IMR-90 (cell line): ENCODE data around the gene ADRB2. TPM values are rescaled to one million over a fixed set of nuclear protein-coding genes. Genes with fewer than 3 reads are reported as not detected.

Experiments
- ATAC-seq: fragments of 200-7000 bp; cut with Tn5 transposase; 2 replicates; pipeline ENCODE4 v1.9.1; 2020; ENCODE audit warnings: low read depth, mild to moderate bottlenecking, moderate library complexity
- BruUV-seq: library from RNA; stranded (reverse); fragments of 400-500 nt; replicated peaks from 2 replicates; lab custom pipeline; 2021; lab: Mats Ljungman, UMichigan
- CTCF ChIA-PET: fragments of 300-600 bp; formaldehyde crosslinking; extraction: SDS; loops from one replicate; lab custom pipeline; 2021; ENCODE audit warnings: antibody characterized with exemption; lab: Yijun Ruan, JAX
- POLR2A ChIA-PET: fragments of 300-600 bp; sonication (Branson Sonifier 250); formaldehyde crosslinking; loops from one replicate; lab custom pipeline; 2022; ENCODE audit warnings: antibody characterized with exemption; ENCODE audit not compliant: unreplicated experiment; lab: Charles Lee
- DNase-seq: peaks from one replicate; pipeline ENCODE4 v3.0.0; 2013
- H2AFZ ChIP-seq: replicated peaks from 2 replicates; pipeline ENCODE3; 2013; ENCODE audit warnings: low read length, mild to moderate bottlenecking; ENCODE audit not compliant: poor library complexity
- H2AK5ac ChIP-seq: 2 replicates; pipeline ENCODE4 v1.6.1; 2013; ENCODE audit warnings: low read depth, low read length, inconsistent platforms
- H2AK9ac ChIP-seq: replicated peaks from 2 replicates; pipeline ENCODE3; 2013; ENCODE audit warnings: mild to moderate bottlenecking, low read depth, low read length, moderate library complexity; ENCODE audit not compliant: poor library complexity
- H2BK120ac ChIP-seq: 2 replicates; pipeline ENCODE4 v1.6.1; 2013; ENCODE audit warnings: low read depth, low read length, inconsistent platforms
- H2BK15ac ChIP-seq: 3 replicates; pipeline ENCODE4 v1.6.1; 2013; ENCODE audit warnings: low read depth, low read length, inconsistent platforms
- H2BK20ac ChIP-seq: 2 replicates; pipeline ENCODE4 v1.6.1; 2013; ENCODE audit warnings: low read depth, mild to moderate bottlenecking, inconsistent platforms, low read length, moderate library complexity
- H2BK5ac ChIP-seq: 2 replicates; pipeline ENCODE4 v1.6.1; 2013; ENCODE audit warnings: mild to moderate bottlenecking, low read depth, low read length, inconsistent platforms; ENCODE audit not compliant: poor library complexity, severe bottlenecking
- H3K14ac ChIP-seq: replicated peaks from 2 replicates; pipeline ENCODE4 v1.6.1; 2013; ENCODE audit warnings: low read depth, low read length, inconsistent platforms
- H3K18ac ChIP-seq: 2 replicates; pipeline ENCODE4 v1.6.1; 2013; ENCODE audit warnings: low read depth, low read length, control low read depth
- H3K23ac ChIP-seq: 2 replicates; pipeline ENCODE4 v1.6.1; 2013; ENCODE audit warnings: low read depth, low read length, inconsistent platforms
- H3K27ac ChIP-seq: 2 replicates; pipeline ENCODE4 v1.5.1; 2013; ENCODE audit warnings: mild to moderate bottlenecking, control low read depth, low read length; ENCODE audit not compliant: insufficient read depth
- H3K27me3 ChIP-seq: 2 replicates; pipeline ENCODE4 v1.6.1; 2013; ENCODE audit warnings: low read length; ENCODE audit not compliant: control insufficient read depth, insufficient read depth
- H3K36me3 ChIP-seq: 2 replicates; pipeline ENCODE4 v1.6.1; 2013; ENCODE audit warnings: low read length, mixed read lengths; ENCODE audit not compliant: control insufficient read depth, insufficient read depth
- H3K4ac ChIP-seq: 2 replicates; pipeline ENCODE4 v1.6.1; 2013; ENCODE audit warnings: low read depth, low read length, inconsistent platforms
- H3K4me1 ChIP-seq: 2 replicates; pipeline ENCODE4 v1.6.1; 2013; ENCODE audit warnings: low read length, mixed read lengths; ENCODE audit not compliant: control insufficient read depth, insufficient read depth
- H3K4me2 ChIP-seq: 2 replicates; pipeline ENCODE4 v1.6.1; 2013; ENCODE audit warnings: low read depth, mild to moderate bottlenecking, control low read depth, low read length, moderate library complexity
- H3K4me3 ChIP-seq: 2 replicates; pipeline ENCODE4 v1.5.1; 2013; ENCODE audit warnings: low read depth, mild to moderate bottlenecking, control low read depth, low read length, moderate library complexity; ENCODE audit not compliant: insufficient read depth
- H3K56ac ChIP-seq: 2 replicates; pipeline ENCODE4 v1.6.1; 2013; ENCODE audit warnings: low read length, inconsistent platforms; ENCODE audit not compliant: insufficient read depth; ENCODE audit errors: extremely low read depth
- H3K79me1 ChIP-seq, 2 experiments: 2 replicates each; pipeline ENCODE4 v1.6.1; 2013; ENCODE audit warnings: low read length in 2 of 2, inconsistent platforms in 1 of 2, low read depth in 1 of 2
- H3K9ac ChIP-seq: 2 replicates; pipeline ENCODE4 v1.6.1; 2013; ENCODE audit warnings: low read depth, low read length, control low read depth
- H3K9me1 ChIP-seq: 2 replicates; pipeline ENCODE4 v1.6.1; 2013; ENCODE audit warnings: low read length, inconsistent platforms; ENCODE audit not compliant: insufficient read depth
- H3K9me3 ChIP-seq: 2 replicates; pipeline ENCODE4 v1.6.1; 2013; ENCODE audit warnings: low read length; ENCODE audit not compliant: control insufficient read depth, insufficient read depth
- H4K20me1 ChIP-seq: 2 replicates; pipeline ENCODE4 v1.6.1; 2013; ENCODE audit warnings: low read length, inconsistent platforms; ENCODE audit not compliant: insufficient read depth
- H4K5ac ChIP-seq: 2 replicates; pipeline ENCODE4 v1.6.1; 2013; ENCODE audit warnings: mild to moderate bottlenecking, low read depth, low read length, control low read depth
- H4K8ac ChIP-seq, 2 experiments: 2 replicates each; pipeline ENCODE4 v1.6.1; 2013; ENCODE audit warnings: low read depth in 2 of 2, low read length in 2 of 2, control low read depth in 1 of 2, inconsistent platforms in 1 of 2
- H4K91ac ChIP-seq: 2 replicates; pipeline ENCODE4 v1.6.1; 2013; ENCODE audit warnings: low read depth, low read length, inconsistent platforms; ENCODE audit not compliant: insufficient read depth
- BHLHE40 ChIP-seq: fragments of 150-350 bp; IDR thresholded peaks from 2 replicates; pipeline ENCODE4 v1.6.1; 2016; ENCODE audit warnings: mild to moderate bottlenecking, low read depth, low read length
- CEBPB ChIP-seq: IDR thresholded peaks from 2 replicates; pipeline ENCODE4 v1.6.1; 2012; ENCODE audit warnings: low read depth, low read length, improper control_type of control experiment
- CHD1 ChIP-seq: IDR thresholded peaks from 2 replicates; pipeline ENCODE4 v1.6.1; 2012; ENCODE audit warnings: low read depth, low read length, improper control_type of control experiment
- ELK1 ChIP-seq: fragments of 150-350 bp; IDR thresholded peaks from 2 replicates; pipeline ENCODE4 v1.6.1; 2016; ENCODE audit warnings: low read depth, mild to moderate bottlenecking, low read length, moderate library complexity, borderline replicate concordance
- FOS ChIP-seq: fragments of 150-350 bp; IDR thresholded peaks from 2 replicates; pipeline ENCODE4 v1.6.1; 2016; ENCODE audit warnings: low read depth, low read length
- MAFK ChIP-seq: IDR thresholded peaks from 2 replicates; pipeline ENCODE4 v1.6.1; 2012; ENCODE audit warnings: low read depth, low read length, improper control_type of control experiment
- MAZ ChIP-seq: IDR thresholded peaks from 2 replicates; pipeline ENCODE4 v1.6.1; 2012; ENCODE audit warnings: low read depth, mild to moderate bottlenecking, low read length, improper control_type of control experiment, moderate library complexity, borderline replicate concordance
- MXI1 ChIP-seq: IDR thresholded peaks from 2 replicates; pipeline ENCODE4 v1.6.1; 2012; ENCODE audit warnings: low read depth, mild to moderate bottlenecking, low read length, moderate library complexity, borderline replicate concordance
- POLR2A ChIP-seq: IDR thresholded peaks from 2 replicates; pipeline ENCODE4 v1.6.1; 2012; ENCODE audit warnings: mild to moderate bottlenecking, low read depth, low read length
- RAD21 ChIP-seq: IDR thresholded peaks from 2 replicates; pipeline ENCODE4 v1.6.1; 2012; ENCODE audit warnings: low read length, improper control_type of control experiment
- RCOR1 ChIP-seq: IDR thresholded peaks from 2 replicates; pipeline ENCODE4 v1.6.1; 2012; ENCODE audit warnings: mild to moderate bottlenecking, low read length, improper control_type of control experiment; ENCODE audit not compliant: insufficient replicate concordance
- RFX5 ChIP-seq: IDR thresholded peaks from 2 replicates; pipeline ENCODE4 v1.8.0; 2012; ENCODE audit warnings: low read depth, mild to moderate bottlenecking, low read length, moderate library complexity
- SMC3 ChIP-seq: fragments of 150-350 bp; IDR thresholded peaks from 2 replicates; pipeline ENCODE4 v1.6.1; 2016; ENCODE audit warnings: low read depth, mild to moderate bottlenecking, antibody characterized with exemption, low read length, moderate library complexity
- USF2 ChIP-seq: fragments of 150-350 bp; IDR thresholded peaks from 2 replicates; pipeline ENCODE4 v1.6.1; 2017; ENCODE audit warnings: mild to moderate bottlenecking, antibody characterized with exemption, low read length, low read depth
- WGBS, 2 experiments: methylation state at CpG; one replicate each; pipeline versions ENCODE4 v1.1.5 to v1.1.7; 2013; ENCODE audit warnings: missing lambda C conversion rate in 2 of 2; ENCODE audit not compliant: insufficient read length in 1 of 2; ENCODE audit errors: extremely low coverage in 2 of 2; 5-methylcytosine and 5-hydroxymethylcytosine counted together
- dilution Hi-C: fragments of 300-500 bp; cut with HindIII; formaldehyde crosslinking; loops from one replicate; pipeline ENCODE4 v1.14.3; 2018; ENCODE audit warnings: low sequenced_read_pairs; ENCODE audit not compliant: unreplicated experiment
- in situ Hi-C: fragments of 300-500 bp; cut with MboI; formaldehyde crosslinking; loops from 3 replicates; pipeline ENCODE4 v1.14.3; 2019; ENCODE audit warnings: low sequenced_read_pairs, inconsistent platforms, mixed read lengths
- intact Hi-C: fragments of 100-400 bp; cut with micrococcal nuclease; formaldehyde crosslinking; loops from 2 replicates; pipeline ENCODE4 v1.10.0; 2022
- polyA plus RNA-seq, 3 experiments: library from polyadenylated mRNA; depleted of rRNA; stranded (reverse); fragments of >200 nt; gene quantifications; 2 replicates each; pipeline ENCODE4 v1.2.3, GENCODE V29; 2012; ENCODE audit warnings: low replicate concordance in 1 of 3
- total RNA-seq: library from RNA; depleted of rRNA; stranded (reverse); fragments of >200 nt; gene quantifications from 2 replicates; pipeline ENCODE4 v1.2.3, GENCODE V29; 2012
- TF ChIP-seq, protein P1 (sequence below): conservative IDR thresholded peaks from 2 replicates; pipeline ENCODE4 v1.5.1; 2012; ENCODE audit warnings: mild to moderate bottlenecking, low read depth, low read length, improper control_type of control experiment

ADRB2 gene
- total and polyA plus RNA-seq, 2 of the 4 experiments (the other 2 are of a cell fraction), result 1.6 to 3.4 TPM

GRCh38 chr5:148808864-148809642, 17.4 kb upstream of the ADRB2 start:
- peaks cover 13% of the 10 kb centered on the region for H3K9me1 ChIP-seq
- no peak for DNase-seq
- H3K4me2 ChIP-seq, result peak overlapping the region; percentile 81
- in situ Hi-C loops, result no loop called here
- H3K18ac ChIP-seq, result no peak overlapping the region
- no peak overlapping the region for H2BK20ac ChIP-seq
- no peak overlapping the region; a peak in 1 of 4 replicates for H4K8ac ChIP-seq
- no peak overlapping the region for H3K4me3 ChIP-seq
- no peak overlapping the region for H4K5ac ChIP-seq
- no peak overlapping the region for H2BK120ac ChIP-seq
- POLR2A ChIA-PET, result no interaction called here
- 35% methylated on average over 2 of the region's 10 CpGs; no CpG with 5 or more reads in 1 of the 2 experiments for WGBS, 2 experiments
- H3K9me3 ChIP-seq, result no peaks in the 10 kb centered on the region
- no peak overlapping the region for H4K91ac ChIP-seq
- no peak overlapping the region for H2BK5ac ChIP-seq
- H3K27ac ChIP-seq, result no peak overlapping the region
- no peaks in the 10 kb centered on the region for H3K27me3 ChIP-seq
- CTCF ChIA-PET, result no interaction called here
- H2BK15ac ChIP-seq, result no peak overlapping the region
- intact Hi-C loops, result no loop called here
- H3K23ac ChIP-seq, result no peak overlapping the region
- dilution Hi-C loops, result no loop called here
- 0 out of 2 replicates have a peak overlapping the region, but pooled peaks have one; percentile 2 for H3K14ac ChIP-seq
- H3K9ac ChIP-seq, result no peak overlapping the region
- H3K36me3 ChIP-seq, result no peaks in the 10 kb centered on the region
- H3K4me1 ChIP-seq, result peaks cover 7% of the 10 kb centered on the region
- no TSS peak for BruUV-seq
- peak overlapping the region; percentile 4 for H2AFZ ChIP-seq
- no peak for ATAC-seq
- H3K4ac ChIP-seq, result no peak overlapping the region
- H3K56ac ChIP-seq, result no peak overlapping the region
- no peak overlapping the region for H2AK5ac ChIP-seq
- H2AK9ac ChIP-seq, result no peak overlapping the region
- H4K20me1 ChIP-seq, result no peaks in the 10 kb centered on the region
- no peaks in the 10 kb centered on the region for H3K79me1 ChIP-seq
- TF ChIP-seq RAD21 (no peak), RCOR1 (no peak), POLR2A (no peak), SMC3 (no peak), FOS (no peak), MXI1 (no peak), MAZ (no peak), BHLHE40 (no peak), RFX5 (no peak), CHD1 (no peak), CEBPB (no peak), MAFK (no peak), ELK1 (no peak), USF2 (no peak)
- TF ChIP-seq, protein P1, sequence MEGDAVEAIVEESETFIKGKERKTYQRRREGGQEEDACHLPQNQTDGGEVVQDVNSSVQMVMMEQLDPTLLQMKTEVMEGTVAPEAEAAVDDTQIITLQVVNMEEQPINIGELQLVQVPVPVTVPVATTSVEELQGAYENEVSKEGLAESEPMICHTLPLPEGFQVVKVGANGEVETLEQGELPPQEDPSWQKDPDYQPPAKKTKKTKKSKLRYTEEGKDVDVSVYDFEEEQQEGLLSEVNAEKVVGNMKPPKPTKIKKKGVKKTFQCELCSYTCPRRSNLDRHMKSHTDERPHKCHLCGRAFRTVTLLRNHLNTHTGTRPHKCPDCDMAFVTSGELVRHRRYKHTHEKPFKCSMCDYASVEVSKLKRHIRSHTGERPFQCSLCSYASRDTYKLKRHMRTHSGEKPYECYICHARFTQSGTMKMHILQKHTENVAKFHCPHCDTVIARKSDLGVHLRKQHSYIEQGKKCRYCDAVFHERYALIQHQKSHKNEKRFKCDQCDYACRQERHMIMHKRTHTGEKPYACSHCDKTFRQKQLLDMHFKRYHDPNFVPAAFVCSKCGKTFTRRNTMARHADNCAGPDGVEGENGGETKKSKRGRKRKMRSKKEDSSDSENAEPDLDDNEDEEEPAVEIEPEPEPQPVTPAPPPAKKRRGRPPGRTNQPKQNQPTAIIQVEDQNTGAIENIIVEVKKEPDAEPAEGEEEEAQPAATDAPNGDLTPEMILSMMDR, result no peak
